Epithelial cell of esophagus (primary cell): ENCODE results near the gene METRN.

Experiments
- DNase-seq: peaks from one replicate; pipeline ENCODE4 v3.0.0; 2010; ENCODE audit warnings: low read depth
- H3K4me3 ChIP-seq: 2 replicates; pipeline ENCODE4 v1.5.1; 2011; ENCODE audit warnings: mild to moderate bottlenecking, low read length, control low read depth
- TF ChIP-seq, protein P1 (sequence below): IDR thresholded peaks from 2 replicates; pipeline ENCODE4 v1.5.1; 2011; ENCODE audit warnings: low read depth, mild to moderate bottlenecking, low read length, control low read depth, inconsistent platforms; ENCODE audit not compliant: insufficient read depth; ENCODE audit errors: missing control alignments

METRN gene

DNA sequence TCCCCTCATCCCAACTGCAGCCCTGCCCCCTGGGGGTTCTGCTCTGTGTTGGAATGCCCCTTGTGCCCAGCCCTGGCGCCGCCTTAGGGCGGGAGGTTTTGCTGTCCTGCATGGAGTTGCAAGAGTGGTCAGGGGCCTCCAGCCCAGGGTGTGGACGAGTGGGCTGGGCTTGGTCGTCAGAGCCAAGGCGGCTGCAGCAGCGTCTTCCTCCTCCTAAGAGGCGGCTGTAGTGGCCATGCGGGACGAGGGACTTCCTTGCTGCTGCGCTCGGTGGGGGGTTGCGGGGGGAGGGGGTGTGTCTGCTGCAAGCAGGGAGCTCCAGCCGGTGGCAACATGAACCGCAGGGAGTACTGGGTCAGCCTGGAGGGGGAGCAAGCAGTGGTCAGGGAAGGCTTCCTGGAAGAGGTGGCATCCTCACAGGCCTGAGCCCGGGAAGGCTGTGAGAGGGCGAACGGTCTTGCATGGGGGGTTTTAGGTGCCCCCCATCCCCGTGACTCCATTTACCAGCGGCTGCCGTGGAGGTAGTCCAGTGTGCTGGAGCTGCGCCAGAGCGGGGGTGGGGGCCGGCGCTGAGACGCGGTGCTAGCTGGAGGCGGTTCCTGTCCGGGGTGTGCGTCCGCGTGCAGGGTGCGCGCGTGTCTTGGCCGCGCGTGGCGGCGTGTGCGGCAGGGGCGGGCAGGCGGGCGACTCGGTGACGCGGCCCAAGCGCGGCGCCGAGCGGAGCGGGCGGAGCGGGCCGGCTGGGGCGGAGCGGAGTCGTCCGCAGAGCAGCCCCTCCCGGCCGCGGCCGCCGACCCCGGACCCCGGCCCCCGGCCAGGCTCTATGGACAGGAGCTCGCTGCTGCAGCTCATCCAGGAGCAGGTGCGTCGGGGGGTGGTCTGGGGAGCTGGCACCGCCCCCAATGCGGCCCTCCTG, 39.7 kb upstream of the METRN start, which contains the start of gene RHBDL1:
RHBDL1 (plus strand) TSS at position 704 of the 916 bp plus-strand sequence; CDS start at position 824, 120 bp downstream.
- TF ChIP-seq, protein P1, sequence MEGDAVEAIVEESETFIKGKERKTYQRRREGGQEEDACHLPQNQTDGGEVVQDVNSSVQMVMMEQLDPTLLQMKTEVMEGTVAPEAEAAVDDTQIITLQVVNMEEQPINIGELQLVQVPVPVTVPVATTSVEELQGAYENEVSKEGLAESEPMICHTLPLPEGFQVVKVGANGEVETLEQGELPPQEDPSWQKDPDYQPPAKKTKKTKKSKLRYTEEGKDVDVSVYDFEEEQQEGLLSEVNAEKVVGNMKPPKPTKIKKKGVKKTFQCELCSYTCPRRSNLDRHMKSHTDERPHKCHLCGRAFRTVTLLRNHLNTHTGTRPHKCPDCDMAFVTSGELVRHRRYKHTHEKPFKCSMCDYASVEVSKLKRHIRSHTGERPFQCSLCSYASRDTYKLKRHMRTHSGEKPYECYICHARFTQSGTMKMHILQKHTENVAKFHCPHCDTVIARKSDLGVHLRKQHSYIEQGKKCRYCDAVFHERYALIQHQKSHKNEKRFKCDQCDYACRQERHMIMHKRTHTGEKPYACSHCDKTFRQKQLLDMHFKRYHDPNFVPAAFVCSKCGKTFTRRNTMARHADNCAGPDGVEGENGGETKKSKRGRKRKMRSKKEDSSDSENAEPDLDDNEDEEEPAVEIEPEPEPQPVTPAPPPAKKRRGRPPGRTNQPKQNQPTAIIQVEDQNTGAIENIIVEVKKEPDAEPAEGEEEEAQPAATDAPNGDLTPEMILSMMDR, result no peak
- peak within 1 kb of the TSS; percentile 31 for H3K4me3 ChIP-seq
- no peak for DNase-seq

DNA sequence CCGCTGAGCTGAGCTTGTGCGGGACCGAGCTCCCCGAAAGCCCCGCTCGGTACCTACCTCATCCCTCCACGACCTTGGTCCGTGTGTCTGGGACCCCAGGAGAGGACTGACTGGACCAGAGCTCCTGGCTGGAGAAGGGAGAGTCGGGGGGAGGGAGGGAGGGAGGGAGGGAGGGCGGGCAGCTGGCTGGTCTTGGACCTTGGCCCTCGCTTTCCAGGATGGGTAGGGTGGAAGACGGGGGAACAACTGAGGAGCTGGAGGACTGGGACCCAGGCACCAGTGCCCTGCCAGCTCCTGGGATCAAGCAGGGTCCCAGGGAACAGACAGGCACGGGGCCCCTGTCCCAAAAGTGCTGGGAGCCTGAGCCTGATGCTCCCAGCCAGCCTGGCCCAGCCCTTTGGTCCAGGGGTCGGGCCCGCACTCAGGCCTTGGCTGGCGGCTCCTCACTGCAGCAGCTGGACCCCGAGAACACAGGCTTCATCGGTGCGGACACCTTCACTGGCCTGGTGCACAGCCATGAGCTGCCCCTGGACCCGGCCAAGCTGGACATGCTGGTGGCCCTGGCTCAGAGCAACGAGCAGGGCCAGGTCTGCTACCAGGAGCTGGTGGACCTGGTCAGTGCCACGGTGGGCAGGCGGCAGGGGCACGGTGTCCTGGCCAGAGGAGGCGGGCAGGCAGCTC, 38.9 kb upstream of the METRN start:
- TF ChIP-seq, protein P1, result no peak
- peak overlapping the region; percentile 31 for H3K4me3 ChIP-seq
- DNase-seq, result no peak

DNA sequence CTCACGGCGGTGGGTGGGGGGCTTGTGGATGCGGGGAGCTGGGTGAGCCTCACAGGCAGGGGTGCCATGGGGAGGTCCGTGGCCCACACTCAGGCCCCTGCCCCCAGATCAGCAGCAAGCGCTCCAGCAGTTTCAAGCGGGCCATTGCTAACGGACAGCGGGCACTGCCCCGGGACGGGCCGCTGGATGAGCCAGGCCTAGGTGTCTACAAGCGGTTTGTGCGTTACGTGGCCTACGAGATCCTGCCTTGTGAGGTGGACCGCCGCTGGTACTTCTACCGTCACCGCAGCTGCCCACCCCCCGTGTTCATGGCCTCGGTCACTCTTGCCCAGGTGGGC, 38.4 kb upstream of the METRN start:
- no peak for DNase-seq
- H3K4me3 ChIP-seq, result no peak overlapping the region
- TF ChIP-seq, protein P1, result no peak

DNA sequence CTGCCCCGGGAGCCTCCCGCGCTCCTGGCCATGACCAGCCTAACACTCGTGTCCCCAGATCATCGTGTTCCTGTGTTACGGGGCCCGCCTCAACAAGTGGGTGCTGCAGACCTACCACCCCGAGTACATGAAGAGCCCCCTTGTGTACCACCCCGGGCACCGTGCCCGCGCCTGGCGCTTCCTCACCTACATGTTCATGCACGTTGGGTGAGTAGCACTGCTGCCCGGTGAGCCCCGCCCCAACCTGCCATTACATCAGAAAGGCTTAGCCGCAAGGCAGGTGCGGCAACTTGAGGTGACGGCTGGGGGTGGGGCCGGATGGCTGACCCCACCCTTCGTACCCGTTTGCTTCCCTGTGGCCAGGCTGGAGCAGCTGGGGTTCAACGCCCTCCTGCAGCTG, 38.0 kb upstream of the METRN start:
- peak; percentile 98 for DNase-seq
- H3K4me3 ChIP-seq, result peak overlapping the region; percentile 30
- TF ChIP-seq, protein P1, result no peak

DNA sequence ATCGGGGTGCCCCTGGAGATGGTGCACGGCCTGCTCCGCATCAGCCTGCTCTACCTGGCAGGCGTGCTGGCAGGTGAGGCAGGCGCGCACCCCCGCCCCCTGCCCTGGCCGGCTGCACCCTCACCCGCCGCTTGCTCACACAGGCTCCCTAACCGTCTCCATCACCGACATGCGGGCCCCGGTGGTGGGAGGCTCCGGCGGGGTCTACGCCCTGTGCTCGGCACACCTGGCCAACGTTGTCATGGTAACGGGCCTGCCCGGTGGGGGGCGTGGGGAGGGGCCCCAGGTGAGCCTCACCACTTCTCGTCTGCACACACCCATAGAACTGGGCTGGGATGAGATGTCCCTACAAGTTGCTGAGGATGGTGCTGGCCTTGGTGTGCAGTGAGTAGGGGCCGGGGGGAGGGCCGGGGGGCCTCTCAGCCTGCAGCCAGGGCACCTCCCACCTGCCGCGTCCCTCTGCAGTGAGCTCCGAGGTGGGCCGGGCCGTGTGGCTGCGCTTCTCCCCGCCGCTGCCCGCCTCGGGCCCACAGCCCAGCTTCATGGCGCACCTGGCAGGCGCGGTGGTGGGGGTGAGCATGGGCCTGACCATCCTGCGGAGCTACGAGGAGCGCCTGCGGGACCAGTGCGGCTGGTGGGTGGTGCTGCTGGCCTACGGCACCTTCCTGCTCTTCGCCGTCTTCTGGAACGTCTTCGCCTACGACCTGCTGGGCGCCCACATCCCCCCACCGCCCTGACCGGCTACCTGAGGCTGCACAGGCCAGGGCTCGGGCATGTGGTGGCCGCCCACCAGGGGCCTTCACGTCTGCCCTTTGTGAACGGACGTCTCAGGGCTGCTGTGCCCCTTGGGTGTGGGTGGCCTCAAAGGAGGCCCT, 37.4 kb upstream of the METRN start:
- TF ChIP-seq, protein P1, result no peak
- H3K4me3 ChIP-seq, result peak overlapping the region; percentile 30
- DNase-seq, result no peak

DNA sequence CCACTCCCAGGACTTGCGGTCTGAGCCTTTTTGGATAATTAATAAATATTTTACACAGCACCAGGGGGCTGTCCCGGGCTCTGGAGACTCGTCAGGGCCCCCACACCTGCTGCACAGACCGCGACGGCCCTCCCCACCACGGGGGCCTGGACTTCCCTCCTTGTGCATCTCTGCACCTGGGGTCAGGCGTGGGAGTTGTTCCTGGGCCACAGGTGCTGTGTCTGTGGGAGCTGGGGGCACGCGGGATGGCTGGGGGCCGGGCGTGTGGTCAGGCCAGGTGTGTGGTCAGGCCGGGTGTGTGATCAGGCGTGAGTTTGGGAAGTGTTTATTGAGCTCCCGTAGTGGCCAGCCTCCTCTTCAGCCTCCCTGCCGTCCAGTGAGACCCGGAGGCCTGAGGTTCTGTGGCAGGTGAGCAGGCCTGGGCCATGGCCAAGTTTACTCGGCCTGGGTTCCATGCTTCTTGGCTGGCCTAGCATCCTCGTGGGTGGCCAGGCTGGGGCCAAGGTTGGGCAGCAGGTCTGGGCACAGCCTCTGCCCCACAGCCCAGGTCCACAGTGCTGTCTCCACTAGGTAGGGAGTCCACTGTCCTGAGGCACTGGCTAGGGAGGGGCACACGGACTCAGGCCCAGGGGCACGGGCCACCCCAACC, 36.6 kb upstream of the METRN start:
- no peak for DNase-seq
- no peak overlapping the region for H3K4me3 ChIP-seq
- TF ChIP-seq, protein P1, result no peak
